Esophagus muscularis mucosa (tissue), 3 donors: ENCODE results near the gene FXR1.

ENCODE experiments used
- CTCF ChIP-seq, 3 experiments: fragments of 200-600 bp in 2 of 3; fragments of 450-650 bp in 1 of 3; sonication (generic) in 2 of 3; IDR thresholded peaks; one replicate each; pipeline ENCODE4 v1.5.1; 2017 to 2019; ENCODE audit warnings: antibody characterized with exemption in 3 of 3, mild to moderate bottlenecking in 2 of 3, moderate library complexity in 1 of 3
- POLR2A ChIP-seq: fragments of 450-650 bp; IDR thresholded peaks from one replicate; pipeline ENCODE4 v1.6.1; 2017; ENCODE audit warnings: antibody characterized with exemption, moderate library complexity, mild to moderate bottlenecking, low read depth
- POLR2AphosphoS5 ChIP-seq, 2 donors: sonication (generic); formaldehyde crosslinking; IDR thresholded peaks; one replicate each; pipeline ENCODE4 v1.6.1; 2017; ENCODE audit warnings: antibody characterized with exemption in 2 of 2

DNA sequence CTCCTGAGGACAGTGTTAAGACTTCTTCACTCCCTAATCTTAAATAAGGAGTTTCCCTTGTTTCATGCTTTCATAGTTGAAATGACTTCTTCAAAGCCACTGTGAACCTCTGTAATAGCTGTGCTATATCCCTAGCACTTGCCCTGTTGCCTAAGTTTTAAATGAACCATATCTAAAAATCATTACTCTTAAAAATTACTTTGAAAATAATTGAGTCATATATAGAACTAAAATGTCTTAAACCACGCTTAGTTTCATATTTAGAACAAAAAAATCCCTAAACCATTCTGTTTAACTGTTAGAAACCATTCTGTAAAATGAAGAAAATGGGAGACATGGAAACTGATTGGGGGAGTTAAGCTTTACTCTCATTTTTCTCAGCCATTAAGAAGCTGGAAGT, 47.2 kb downstream of the FXR1 start:
- no peak for TF ChIP-seq CTCF (IDR thresholded peaks at IDR 0.05)
- no peak for TF ChIP-seq POLR2A
- no peak for TF ChIP-seq POLR2AphosphoS5 (IDR thresholded peaks at IDR 0.05)
